Measurements from ENCODE around the gene NAA11.
"Not testable (repeated sequence)": the region's sequence is repeated elsewhere in the genome, so short reads cannot be mapped to it uniquely, and the experiment has no call there.

Gene NAA11

DNA sequence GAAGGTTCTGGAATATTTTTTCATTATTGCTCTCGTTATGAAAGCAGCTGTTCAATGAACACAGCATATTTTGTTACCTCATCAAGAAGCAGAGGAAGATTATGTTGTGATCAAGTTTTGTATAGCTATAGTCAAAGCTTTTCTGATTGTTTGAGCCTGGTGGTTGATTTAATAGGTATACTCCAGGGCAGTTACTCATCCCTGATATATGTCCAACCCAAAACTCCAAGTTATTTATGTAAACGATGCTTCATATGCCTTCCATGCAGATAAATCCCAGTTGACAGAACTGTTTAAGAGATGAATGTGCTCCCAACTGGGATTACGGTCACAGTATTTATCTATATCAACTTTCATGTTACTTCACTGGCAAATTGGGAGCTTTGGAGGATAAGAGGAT lies 19.1 kb downstream of the NAA11 start:
- DNase-seq: no peak

DNA sequence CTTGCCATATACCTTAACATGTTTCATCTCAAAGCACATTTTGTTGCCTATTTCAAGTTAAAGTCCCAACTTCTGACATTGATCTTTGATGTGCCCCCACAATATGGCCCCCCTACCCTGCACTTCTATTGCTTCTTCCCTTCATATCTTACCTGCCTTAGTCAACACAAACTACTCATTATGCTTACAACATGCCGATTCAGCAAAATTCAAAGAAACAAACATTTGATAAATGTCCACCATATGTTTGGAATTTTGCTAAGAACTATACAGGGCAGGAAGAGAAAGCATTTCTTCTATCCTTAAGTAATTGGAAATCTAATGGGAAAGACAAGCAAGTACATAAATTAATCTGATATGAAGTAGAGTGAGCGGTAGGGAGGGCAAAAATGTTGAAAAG lies 25.6 kb downstream of the NAA11 start:
- no peak for DNase-seq

DNA sequence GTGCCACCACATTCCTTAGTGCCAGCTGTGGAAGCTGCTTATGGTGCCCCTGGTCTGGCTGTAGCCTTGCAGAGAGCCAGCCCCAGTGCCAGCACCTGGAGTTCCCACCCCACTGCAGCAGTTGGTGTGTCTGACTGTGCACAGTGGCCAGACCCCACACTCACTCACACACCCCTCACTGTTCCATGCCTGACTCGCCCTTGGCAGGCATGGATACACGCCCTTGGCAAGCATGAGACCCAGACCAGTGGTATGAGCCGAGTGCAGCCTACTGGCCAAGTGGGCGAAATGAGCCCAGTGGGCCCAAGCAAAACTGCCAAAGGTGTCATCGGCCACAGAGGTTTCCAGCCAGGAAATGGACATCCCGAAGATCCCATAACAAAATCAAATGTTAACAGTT lies 27.4 kb downstream of the NAA11 start:
- no peak for DNase-seq

DNA sequence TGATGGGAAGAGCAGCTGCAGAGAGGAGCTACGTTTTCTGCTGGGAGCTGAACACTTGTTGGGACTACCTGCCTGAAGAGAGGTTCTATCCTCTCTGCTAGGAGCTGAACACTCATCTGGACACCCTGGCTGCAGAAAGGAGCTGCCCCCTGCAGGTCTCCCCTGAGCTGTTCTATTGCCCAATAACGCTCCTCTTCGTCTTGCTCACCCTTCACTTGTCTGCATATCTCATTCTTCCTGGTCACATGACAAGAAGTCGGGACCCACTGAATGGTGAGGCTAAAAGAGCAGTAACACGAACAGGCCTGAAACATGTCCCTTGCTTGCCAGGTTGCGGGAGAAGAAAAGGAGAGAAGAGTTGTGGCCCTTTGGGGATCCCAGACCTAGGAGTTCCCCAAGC lies 27.8 kb downstream of the NAA11 start:
- no peak for DNase-seq

DNA sequence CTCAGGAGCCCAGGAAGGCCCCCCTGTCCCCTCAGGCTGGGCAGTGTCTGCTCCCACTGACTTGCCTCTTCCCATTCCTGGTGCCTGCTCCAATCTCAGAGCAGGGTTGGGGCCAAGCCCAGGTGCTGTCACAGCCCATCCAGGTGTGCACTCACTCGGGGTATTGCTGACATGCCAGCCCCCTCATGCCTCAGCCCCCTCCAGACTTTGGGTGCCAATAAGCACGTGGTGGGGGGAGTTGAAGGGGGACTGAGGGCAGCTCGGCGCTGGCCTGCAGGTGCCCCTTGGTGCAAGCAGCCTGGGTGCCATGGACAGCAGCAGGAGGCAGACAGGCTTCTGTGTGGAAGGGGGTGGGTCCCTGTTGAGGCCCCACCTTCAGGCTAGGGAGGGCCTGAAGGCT lies 28.4 kb downstream of the NAA11 start:
- no peak for DNase-seq

DNA sequence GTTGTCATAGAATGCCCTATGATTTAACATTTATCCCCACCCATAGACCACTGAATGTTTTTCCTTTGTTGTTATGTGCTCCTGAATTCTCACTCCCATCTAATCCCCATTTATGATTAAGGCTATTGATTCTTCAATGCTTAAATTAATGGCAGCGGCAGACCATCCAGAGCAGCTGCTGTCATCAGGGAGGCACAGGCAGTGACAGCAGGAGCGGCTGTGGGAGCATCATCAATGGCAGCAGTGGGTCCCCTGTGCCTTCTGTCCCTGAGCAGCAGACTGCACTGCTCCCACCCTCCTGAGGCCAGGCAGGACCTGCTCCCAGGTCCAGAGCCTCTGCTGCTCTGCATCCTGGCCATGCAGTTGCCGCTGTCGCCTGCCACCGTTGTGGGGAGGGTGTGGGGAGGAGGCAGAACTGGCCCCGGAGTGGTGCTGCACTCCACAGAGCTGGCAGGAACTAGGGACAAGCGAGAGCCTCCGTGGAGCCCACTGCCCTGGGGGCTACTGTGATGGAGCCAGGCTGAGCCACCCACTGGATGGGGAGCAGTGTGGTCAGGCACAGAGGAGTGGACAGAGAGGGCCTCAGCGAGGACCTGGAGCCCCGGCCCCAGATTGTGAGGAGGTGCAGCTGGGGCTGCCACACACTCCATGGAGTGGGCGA lies 29.0 kb downstream of the NAA11 start:
- DNase-seq: no peak

DNA sequence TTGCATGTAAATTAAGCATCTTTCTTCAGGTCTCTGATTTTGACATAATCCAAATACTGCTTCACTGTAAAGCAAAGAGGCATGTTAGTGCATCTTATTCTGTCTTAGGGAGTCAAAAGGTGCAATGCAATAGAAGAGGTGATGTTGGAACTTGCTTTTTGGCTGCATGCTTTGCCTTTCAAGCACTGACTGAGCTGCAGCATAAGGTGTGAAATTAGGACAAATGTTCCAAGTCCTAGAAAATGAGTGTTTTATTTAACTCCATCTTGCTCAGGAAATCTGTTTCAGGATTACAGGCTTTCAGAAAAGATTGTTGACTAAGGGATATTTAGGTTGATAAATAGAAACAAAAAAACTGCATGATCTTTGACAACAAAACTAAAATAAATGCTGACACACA lies 30.8 kb downstream of the NAA11 start:
- DNase-seq: no peak

DNA sequence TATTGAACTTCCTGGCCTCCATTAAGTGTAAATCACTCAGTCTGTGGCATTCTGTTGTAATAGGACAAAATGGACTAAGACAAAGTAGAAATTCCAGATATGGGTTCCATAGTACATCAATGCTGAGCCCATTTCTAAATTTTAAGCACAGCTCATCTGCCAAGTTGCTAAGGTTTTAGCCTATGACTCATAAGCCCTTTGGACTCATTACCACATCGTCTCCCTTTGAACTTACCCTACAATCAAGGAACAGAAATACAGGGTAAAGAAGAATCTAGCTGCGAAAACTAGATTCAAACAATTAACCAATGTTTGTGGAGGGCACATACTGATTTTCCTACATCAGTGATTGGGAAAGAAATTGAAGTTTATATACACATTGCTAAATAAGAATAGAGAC lies 31.8 kb downstream of the NAA11 start:
- DNase-seq: no peak

DNA sequence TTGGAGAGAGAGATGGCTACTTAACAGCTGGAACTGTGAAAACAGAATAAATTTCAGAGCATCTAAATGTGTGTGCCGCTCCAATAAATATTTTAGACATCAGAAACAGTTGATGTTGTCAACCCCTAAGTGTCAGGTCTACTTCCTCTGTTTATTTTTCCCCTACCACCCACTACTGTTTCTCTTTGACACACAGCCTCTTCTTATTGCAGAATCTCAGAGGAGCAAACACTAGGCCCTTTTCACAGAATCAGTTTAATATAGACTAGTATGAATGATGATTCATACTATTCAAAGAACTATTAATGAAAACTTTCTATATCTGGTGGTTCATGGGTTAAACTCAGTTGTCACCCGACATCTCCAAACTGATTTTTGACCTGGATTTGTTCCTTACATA lies 33.9 kb downstream of the NAA11 start:
- DNase-seq: no peak

DNA sequence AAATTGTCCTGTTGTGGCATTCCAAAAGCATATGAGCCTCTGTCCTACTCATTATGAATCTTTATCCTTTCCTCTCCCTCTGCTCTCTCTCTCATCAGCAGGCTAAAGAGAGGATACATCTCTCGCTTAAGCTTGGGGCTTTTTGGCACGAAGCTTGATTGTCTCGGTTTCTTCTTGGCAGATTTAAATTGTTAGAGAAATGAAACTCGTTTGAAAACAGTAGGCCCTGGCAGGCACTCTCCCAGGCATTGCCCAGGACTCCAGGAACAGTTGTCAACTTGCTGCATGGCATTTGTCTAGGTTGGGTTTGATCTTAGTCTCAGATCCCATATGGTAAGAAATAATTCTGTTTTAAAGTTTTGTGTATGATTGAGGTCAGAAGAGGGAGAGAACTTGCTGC lies 35.5 kb downstream of the NAA11 start:
- no peak for DNase-seq

DNA sequence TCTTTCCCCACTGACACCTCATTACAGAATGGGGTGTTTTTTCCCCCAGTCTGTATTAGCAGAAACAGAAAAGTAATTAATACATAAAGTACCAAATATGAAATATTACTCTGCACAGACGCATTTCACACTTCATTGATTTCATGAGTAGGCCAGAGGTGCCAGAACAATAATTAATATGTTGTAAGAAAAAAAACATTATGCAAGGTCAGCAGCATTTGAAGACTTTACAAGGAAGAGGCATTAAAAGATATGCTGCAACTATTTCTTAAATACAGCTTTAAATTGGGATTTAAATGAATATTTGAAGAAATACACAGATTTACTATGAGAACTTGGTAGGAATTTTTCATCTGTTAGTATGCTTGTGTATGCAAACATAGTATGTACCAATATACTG lies 37.7 kb downstream of the NAA11 start:
- no peak for DNase-seq

DNA sequence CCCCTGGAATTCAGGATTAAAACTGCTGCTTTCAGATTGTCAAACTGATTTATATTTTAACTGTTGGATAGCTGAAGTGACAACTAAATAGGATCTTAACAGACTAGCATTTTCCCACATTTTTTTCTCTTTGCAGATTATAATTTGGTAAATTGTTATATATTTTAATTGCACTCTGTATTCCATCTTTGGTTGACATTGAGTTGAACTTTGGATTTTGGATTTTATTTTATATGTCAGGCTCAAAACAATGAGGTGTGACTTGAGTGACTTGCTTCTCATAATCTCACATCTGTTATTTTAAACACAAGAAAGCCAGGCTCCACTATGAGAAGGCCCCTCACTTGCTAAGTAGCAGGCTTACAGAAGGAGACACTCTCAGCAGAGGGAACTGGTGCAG lies 38.1 kb downstream of the NAA11 start:
- no peak for DNase-seq

DNA sequence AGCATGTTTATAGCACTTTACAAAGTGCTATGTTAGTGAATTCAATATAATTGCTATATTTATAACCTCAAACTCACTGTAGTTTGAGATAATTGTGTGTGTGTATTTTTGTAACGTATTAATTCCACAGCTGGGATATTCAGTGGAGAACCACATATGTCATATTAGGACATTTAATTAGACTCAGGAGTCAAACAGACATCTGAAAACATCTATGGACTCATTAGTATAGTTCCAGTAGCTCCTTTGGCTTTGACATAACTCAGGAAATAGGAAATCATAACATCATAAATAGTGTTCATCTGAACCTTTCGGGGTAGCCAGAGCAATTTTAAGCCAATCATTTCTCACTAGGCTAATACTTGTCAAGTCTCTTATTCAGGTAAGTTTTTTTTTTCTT lies 38.8 kb downstream of the NAA11 start:
- no peak for DNase-seq

DNA sequence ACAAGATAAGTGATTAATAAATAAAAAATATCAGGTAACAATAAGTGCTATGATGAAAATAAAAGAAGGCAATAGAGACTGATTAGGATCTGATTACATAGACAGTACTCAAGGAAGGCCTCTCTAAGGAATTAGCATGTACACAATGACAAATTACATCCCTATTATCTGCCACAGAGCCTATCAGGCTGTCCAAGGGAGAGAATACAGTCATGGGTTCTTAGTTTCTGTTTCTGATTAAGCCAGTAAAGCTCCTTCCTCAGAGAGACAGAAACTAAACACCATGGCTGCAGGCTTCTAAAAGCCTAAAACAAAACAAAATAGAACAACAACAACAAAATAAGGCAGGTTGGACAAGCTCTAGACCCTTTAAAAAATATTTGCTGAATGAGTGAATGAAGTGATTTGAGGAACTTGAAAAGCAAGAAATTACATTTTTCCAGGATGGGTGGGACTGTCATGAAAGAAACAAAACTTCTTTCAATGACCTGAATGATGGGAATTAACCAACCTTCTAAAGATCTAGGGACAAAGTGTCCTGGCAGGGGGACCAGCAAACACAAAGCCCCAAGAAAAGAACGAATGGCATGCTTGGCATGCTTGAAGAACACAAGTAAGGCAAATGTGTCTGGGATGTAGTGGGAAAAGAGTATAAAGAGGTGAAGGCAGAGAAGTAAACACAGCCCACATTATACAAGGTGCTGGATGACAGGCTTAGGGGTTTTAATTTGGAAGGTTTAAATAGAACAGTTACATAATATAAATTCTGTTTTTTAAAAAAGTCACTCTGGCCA lies 44.1 kb downstream of the NAA11 start:
- no peak for DNase-seq

DNA sequence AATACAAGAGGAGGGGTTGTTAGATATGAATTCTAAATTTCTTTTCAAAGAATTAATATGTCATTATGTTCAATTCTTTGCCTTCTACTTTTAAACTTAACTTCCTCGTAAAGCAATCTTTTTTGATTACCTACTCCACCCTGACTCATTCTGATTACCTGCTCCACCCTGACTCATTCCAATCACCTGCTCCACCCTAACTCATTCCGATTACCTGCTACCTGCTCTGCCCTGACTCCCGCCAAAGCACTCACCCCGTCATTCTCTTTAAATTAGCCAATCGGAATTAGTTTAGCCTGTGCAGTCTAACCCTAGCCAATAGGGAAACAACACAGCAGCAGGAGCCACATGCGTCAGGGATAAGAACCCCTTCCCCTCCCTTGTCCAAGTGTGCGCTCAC lies 48.4 kb downstream of the NAA11 start:
- DNase-seq: not testable (repeated sequence)

DNA sequence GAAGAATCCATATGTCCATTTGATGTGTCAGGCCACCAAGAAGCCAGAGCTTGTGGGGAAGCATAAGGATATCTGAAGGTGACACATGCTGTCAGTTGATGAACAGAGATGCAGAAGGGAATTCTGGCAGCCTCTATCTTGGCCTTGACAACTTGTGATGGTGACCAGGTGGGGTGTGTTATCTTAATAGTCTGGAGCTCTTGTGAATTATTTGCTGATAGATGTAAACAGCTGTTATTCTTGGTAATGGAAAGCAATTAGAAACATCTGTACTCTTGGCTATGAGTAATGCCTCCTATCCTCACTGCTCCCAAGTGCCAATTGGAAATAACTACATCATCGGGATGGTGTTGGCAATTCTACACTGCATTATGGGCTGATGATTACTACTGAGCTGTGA lies 51.9 kb downstream of the NAA11 start:
- DNase-seq: no peak

DNA sequence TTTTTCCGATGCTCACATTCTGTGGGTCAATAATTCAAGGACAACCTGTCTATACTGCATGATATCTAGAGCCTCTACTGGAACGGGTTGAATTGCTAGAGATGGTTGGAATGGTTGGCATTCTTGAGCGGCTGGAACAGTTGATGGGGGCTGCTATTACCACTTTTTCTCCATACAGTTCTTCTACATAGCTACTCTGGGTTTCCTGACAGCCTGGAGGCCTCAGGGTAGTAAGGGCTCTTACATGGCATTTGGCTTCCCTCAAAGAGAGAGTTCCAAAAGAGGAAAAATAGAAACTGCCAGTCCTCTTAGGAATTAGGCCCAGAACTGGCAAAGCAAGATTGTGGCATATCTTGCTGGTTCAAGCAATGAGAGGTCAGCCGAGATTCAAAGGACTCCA lies 53.1 kb downstream of the NAA11 start:
- DNase-seq: no peak

DNA sequence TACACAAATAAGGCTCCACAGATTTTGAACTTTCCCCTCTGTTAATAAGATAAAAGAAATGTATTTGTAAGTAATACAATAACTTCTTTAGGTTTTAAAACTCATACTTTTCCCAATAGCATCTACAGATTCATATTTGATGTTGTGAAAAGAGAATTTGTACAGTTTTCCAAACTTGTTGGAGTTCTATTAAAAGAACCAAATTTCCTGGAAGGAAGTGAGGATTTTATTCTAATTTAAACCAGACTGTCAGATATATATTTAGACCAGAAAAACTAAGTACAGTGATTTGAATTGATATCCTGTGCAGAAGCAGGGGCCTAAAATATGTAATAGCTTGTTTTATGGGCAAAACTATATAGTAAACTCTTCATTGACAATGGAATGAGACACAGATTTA lies 53.7 kb downstream of the NAA11 start:
- no peak for DNase-seq

DNA sequence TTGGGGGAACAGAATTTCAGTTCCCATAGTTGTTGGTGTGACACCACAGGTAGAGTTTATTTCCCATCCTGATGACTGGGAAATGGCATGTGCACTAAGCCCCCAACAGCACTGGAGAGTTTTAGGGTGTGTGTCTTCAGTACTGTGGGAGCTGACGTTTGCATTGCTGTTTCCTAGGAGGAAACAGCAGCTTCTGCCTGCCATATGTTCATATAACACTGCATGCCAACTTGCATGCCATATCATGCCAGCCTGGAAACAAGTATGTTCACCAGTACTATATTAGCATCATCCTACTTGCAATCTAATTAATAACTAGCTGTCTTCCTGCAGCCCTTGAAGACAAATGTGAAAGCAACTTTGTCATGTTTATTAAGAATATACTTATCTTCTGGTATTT lies 58.2 kb downstream of the NAA11 start:
- no peak for DNase-seq

Data from stimulated activated CD4-positive, alpha-beta T cell treated with anti-CD3 and anti-CD28 coated beads, Interleukin-12 subunit alpha, Interleukin-12 subunit beta, amount 100 ng/mL, for 4 hours (primary cell).